Measurements from ENCODE around the gene SAMD11. TPM values are rescaled to one million over a fixed set of nuclear protein-coding genes. Genes with fewer than 3 reads are reported as not detected.
A peak's percentile ranks its signal among the peaks of the same experiment; 100 is the strongest.

SAMD11 gene
- total and polyA plus RNA-seq, 2 of the 8 experiments (the other 6 are each of a cell fraction or from before 2014, with no cell fraction given), result 0.18 to 0.30 TPM

DNA sequence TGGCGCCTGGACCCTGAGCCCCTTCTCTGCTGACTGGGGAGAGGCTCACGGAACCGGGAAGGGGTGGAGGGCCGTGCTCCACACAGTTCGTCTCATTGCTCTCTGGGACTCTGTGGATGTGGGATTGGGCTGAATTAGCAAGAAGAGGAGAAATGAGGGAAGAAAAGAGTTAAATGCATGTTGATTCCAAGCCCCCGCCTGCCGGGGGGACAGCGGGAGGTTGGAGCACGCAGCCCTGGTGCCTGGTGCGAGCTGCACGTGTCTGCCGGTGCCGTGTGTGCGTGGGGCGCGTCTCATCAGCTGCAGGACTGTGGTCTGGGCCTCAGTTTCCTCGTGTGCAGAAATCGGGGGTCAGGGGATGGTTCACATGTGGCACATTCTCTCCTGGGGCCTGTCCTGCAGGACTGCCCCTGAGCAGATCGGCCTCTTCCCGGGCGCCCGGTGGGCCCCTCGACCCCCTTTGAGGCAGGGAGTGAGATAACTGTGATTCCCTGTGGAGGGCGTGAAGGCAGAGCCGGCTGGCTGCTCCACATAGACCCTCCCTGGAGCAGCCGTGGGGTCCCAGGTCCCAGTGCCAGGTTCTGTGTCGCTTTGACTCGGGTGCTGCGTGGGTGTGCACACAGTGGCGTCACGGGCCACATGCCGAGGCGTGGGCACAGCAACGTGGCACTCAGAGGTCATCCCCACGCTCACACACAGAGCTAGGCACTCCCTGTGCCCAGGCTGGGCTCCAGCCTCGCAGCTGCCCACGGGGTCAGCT is 11.4 kb downstream of the SAMD11 start:
- ChIA-PET CTCF (ENCODE audit: partially characterized antibody) (interaction anchor here (0.7 kb wide), 1 partner anchor 23 kb away, joined by 3 read pairs; no protein-coding TSS in a partner anchor), POLR2A (ENCODE audit: partially characterized antibody) (interaction anchor here (0.9 kb wide), 1 partner anchor 9 kb away, joined by 3 read pairs; no protein-coding TSS in a partner anchor)
- H3K4me1 ChIP-seq (replicated peaks in 1 of 4; ENCODE audit: control insufficient read depth in 3 of 4, insufficient read depth in 4 of 4, low read length in 3 of 4), result peaks cover 2 to 24% (median 15%) of the 10 kb centered on the region in 4 experiments
- no peaks in the 10 kb centered on the region for H3K36me3 ChIP-seq (ENCODE audit: control insufficient read depth in 2 of 4, insufficient read depth in 4 of 4, low read length in 3 of 4)
- TF ChIP-seq SUZ12 (IDR thresholded peaks at IDR 0.05; ENCODE audit: low read length) (peak; percentile 33; the same call in 1 of the 2 replicates), TBP (IDR thresholded peaks at IDR 0.05; ENCODE audit: low read depth, low read length) (no peak), SP4 (IDR thresholded peaks at IDR 0.05; ENCODE audit: low read length) (no peak), ZNF274 (IDR thresholded peaks at IDR 0.05; ENCODE audit: borderline replicate concordance, extremely low read depth, low read length) (no peak)
- no peak for DNase-seq (ENCODE audit: low read depth in 1 of 2, low spot score in 2 of 2)
- H3K79me2 ChIP-seq (ENCODE audit: control insufficient read depth in 1 of 2, insufficient read depth in 2 of 2, low read length in 2 of 2), result no peaks in the 10 kb centered on the region
- H2BK5ac ChIP-seq (ENCODE audit: low read depth, low read length), result no peak overlapping the region
- WGBS, 2 experiments (ENCODE audit: extremely low coverage in 1 of 2, insufficient coverage in 1 of 2, insufficient read length in 1 of 2, insufficient replicate concordance in 2 of 2, low coverage in 1 of 2, low lambda C conversion rate in 2 of 2, missing lambda C conversion rate in 1 of 2), result 47% methylated on average over 20 of the region's 37 CpGs; no CpG with 5 or more reads in 1 of the 2 experiments
- 0 out of 2 replicates have a peak overlapping the region, but pooled peaks have one; percentile 18 for H2AK5ac ChIP-seq (ENCODE audit: low read depth, low read length)
- no peak overlapping the region for H3K14ac ChIP-seq (ENCODE audit: insufficient read length)
- H3K9ac ChIP-seq (replicated peaks in 1 of 4; ENCODE audit: extremely low read depth in 1 of 4, low read depth in 3 of 4, low read length in 3 of 4), result no peak overlapping the region
- H3K9me3 ChIP-seq (ENCODE audit: insufficient read depth in 2 of 2, low read depth in 1 of 2, low read length in 1 of 2), result no peaks in the 10 kb centered on the region
- no peak overlapping the region for H3K23ac ChIP-seq (ENCODE audit: insufficient read length)
- H4K8ac ChIP-seq (ENCODE audit: extremely low read depth, insufficient read depth, low read length), result 0 out of 2 replicates have a peak overlapping the region, but pooled peaks have one; percentile 14
- peaks cover 16 to 27% of the 10 kb centered on the region in 2 experiments for H4K20me1 ChIP-seq (replicated peaks in 1 of 2; ENCODE audit: control insufficient read depth in 1 of 2, insufficient read depth in 2 of 2, low read length in 2 of 2)
- H3K27ac ChIP-seq (ENCODE audit: low read depth, low read length), result no peak overlapping the region
- peak overlapping the region; percentile 96; the same call in 1 of the 2 replicates for H2BK12ac ChIP-seq (ENCODE audit: low read depth, low read length)
- H4K91ac ChIP-seq (replicated peaks; ENCODE audit: insufficient read length, low read length), result peak overlapping the region; percentile 84
- no peaks in the 10 kb centered on the region for H3K23me2 ChIP-seq (ENCODE audit: low read depth, low read length)
- peak overlapping the region; percentile 10 to 58 for H3K4me2 ChIP-seq (ENCODE audit: insufficient read depth in 1 of 2, low read depth in 2 of 2, low read length in 2 of 2)
- H2BK20ac ChIP-seq (ENCODE audit: low read length), result no peak overlapping the region
- no peak overlapping the region; the same call in 1 of the 2 replicates for H3K18ac ChIP-seq (ENCODE audit: extremely low read depth, low read length)
- H2AFZ ChIP-seq (ENCODE audit: low read length), result no peak overlapping the region
- no peak overlapping the region for H3K4ac ChIP-seq (replicated peaks; ENCODE audit: insufficient read length, low read depth, low read length)
- 0 out of 2 replicates have a peak overlapping the region, but pooled peaks have one; percentile 72 for H2BK15ac ChIP-seq (ENCODE audit: low read length)
- FAIRE-seq, result no peak
- H2BK120ac ChIP-seq (replicated peaks; ENCODE audit: low read depth, low read length), result no peak overlapping the region
- H4K5ac ChIP-seq (ENCODE audit: insufficient read length, low read depth, low read length), result no peak overlapping the region
- peak overlapping the region in 1 of 4 experiments; percentile 39; a peak in 2 of 8 replicates for H3K4me3 ChIP-seq (ENCODE audit: extremely low read depth in 1 of 4, insufficient read depth in 2 of 4, low read depth in 3 of 4, low read length in 4 of 4)
- peaks cover 66 to 87% (median 84%) of the 10 kb centered on the region in 4 experiments for H3K27me3 ChIP-seq (replicated peaks in 1 of 4; ENCODE audit: control insufficient read depth in 3 of 4, extremely low read depth in 1 of 4, insufficient read depth in 3 of 4, low read length in 3 of 4)
- H3K56ac ChIP-seq (replicated peaks; ENCODE audit: insufficient read length, low read depth, low read length), result no peak overlapping the region
- H3K79me1 ChIP-seq (ENCODE audit: low read depth, low read length), result no peaks in the 10 kb centered on the region
